MM.1S (cell line): ENCODE results near the gene UNKL.

Experiments used
- EZH2 ChIP-seq: fragments of 300-600 bp; sonication (generic); optimal IDR thresholded peaks from 2 replicates; pipeline ENCODE3; 2017; ENCODE audit warnings: low read depth, mild to moderate bottlenecking, antibody characterized with exemption, low read length, mixed read lengths
- EZH2phosphoT487 ChIP-seq: fragments of 300-600 bp; sonication (generic); IDR thresholded peaks from 2 replicates; pipeline ENCODE4 v1.6.1; 2018; ENCODE audit warnings: antibody characterized with exemption, low read length
- TF ChIP-seq, protein P1 (sequence below): fragments of 300-600 bp; sonication (generic); IDR thresholded peaks from 2 replicates; pipeline ENCODE4 v1.5.1; 2016; ENCODE audit warnings: antibody characterized with exemption, low read length, mixed read lengths

DNA sequence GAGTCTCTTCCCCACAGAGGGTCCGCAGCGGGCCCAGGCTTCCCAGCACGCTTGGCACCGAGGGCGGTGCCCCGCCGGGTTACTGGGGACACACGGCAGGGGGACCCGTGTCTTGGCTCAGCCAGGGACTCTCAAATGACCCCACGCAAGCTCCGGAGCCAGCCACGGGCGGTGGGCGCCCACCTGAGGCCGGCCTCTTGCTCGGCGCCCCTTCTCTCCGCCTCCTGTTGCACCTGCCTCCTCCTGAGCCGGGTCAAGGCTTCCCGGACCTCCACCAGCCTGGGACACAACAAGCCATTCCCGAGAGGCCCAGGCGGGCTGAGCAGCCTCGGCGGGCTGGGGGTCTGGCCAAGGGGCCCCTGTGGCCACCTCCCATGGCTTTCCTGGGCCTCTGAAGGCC lies 28.2 kb upstream of the UNKL start:
- TF ChIP-seq, protein P1, sequence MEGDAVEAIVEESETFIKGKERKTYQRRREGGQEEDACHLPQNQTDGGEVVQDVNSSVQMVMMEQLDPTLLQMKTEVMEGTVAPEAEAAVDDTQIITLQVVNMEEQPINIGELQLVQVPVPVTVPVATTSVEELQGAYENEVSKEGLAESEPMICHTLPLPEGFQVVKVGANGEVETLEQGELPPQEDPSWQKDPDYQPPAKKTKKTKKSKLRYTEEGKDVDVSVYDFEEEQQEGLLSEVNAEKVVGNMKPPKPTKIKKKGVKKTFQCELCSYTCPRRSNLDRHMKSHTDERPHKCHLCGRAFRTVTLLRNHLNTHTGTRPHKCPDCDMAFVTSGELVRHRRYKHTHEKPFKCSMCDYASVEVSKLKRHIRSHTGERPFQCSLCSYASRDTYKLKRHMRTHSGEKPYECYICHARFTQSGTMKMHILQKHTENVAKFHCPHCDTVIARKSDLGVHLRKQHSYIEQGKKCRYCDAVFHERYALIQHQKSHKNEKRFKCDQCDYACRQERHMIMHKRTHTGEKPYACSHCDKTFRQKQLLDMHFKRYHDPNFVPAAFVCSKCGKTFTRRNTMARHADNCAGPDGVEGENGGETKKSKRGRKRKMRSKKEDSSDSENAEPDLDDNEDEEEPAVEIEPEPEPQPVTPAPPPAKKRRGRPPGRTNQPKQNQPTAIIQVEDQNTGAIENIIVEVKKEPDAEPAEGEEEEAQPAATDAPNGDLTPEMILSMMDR = no peak
- no peak for TF ChIP-seq EZH2
- TF ChIP-seq EZH2phosphoT487 = no peak
